ENCODE results near the gene PRUNE2. TPM values are rescaled to one million over a fixed set of nuclear protein-coding genes. Genes with fewer than 3 reads are reported as not detected.
A peak's percentile ranks its signal among the peaks of the same experiment; 100 is the strongest.

Gene PRUNE2
- total RNA-seq, 6 donors from 2014 or later, result 5.6 to 20.4 (median 8.8) TPM

- no peak overlapping the region for H3K4me3 ChIP-seq
- peak in 1 of 2 donors; percentile 64 for ATAC-seq (ENCODE audit: low FRiP score in 2 of 2)
Measured at GRCh38 chr9:76912636-76913275, 6.8 kb upstream of the PRUNE2 start.

GRCh38 chr9:76911971-76912370 is 6.1 kb upstream of the PRUNE2 start:
- H3K4me3 ChIP-seq, result no peak overlapping the region
- 83 to 96% methylated on average over 1 of the region's 1 CpG for WGBS, 2 donors
- TF ChIP-seq POLR2AphosphoS5 (IDR thresholded peaks at IDR 0.05) (no peak), EP300 (IDR thresholded peaks at IDR 0.05) (no peak), CTCF (IDR thresholded peaks at IDR 0.05) (no peak), POLR2A (IDR thresholded peaks at IDR 0.05) (no peak)
- ATAC-seq (ENCODE audit: low FRiP score in 2 of 2) (no peak), DNase-seq (no peak)
- H3K27ac ChIP-seq, result no peak overlapping the region
- no peaks in the 10 kb centered on the region for H3K36me3 ChIP-seq
- no peaks in the 10 kb centered on the region for H3K27me3 ChIP-seq
- H3K9me3 ChIP-seq, result no peaks in the 10 kb centered on the region
- H3K4me1 ChIP-seq, result no peaks in the 10 kb centered on the region

More at GRCh38 chr9:76912636-76913275, 6.8 kb upstream of the PRUNE2 start:
- Histone ChIP-seq H3K9me3 (no peaks in the 10 kb centered on the region), H3K27ac (no peak overlapping the region), H3K27me3 (no peaks in the 10 kb centered on the region), H3K4me1 (no peaks in the 10 kb centered on the region), H3K36me3 (no peaks in the 10 kb centered on the region)
- WGBS, 2 donors, result 31 to 36% methylated on average over 6 of the region's 6 CpGs
- DNase-seq, result peak in 1 of 2 donors; percentile 23
- TF ChIP-seq EP300 (IDR thresholded peaks at IDR 0.05) (no peak), POLR2A (IDR thresholded peaks at IDR 0.05) (no peak), POLR2AphosphoS5 (IDR thresholded peaks at IDR 0.05) (no peak), CTCF (IDR thresholded peaks at IDR 0.05) (no peak)

- TF ChIP-seq POLR2A (IDR thresholded peaks at IDR 0.05), result no peak
- no peak for TF ChIP-seq POLR2AphosphoS5 (IDR thresholded peaks at IDR 0.05)
- no peak for TF ChIP-seq EP300 (IDR thresholded peaks at IDR 0.05)
- TF ChIP-seq CTCF (IDR thresholded peaks at IDR 0.05), result no peak
- Histone ChIP-seq H3K9me3 (no peaks in the 10 kb centered on the region), H3K36me3 (no peaks in the 10 kb centered on the region), H3K4me1 (peaks cover 0 to 6% (median 5%) of the 10 kb centered on the region in 4 donors), H3K27ac (no peak overlapping the region), H3K4me3 (no peak overlapping the region), H3K27me3 (peaks cover 0 to 7% (median 0%) of the 10 kb centered on the region in 4 donors)
- 70 to 80% methylated on average over 3 of the region's 3 CpGs for WGBS, 2 donors
- DNase-seq, result no peak
- no peak for ATAC-seq (ENCODE audit: low FRiP score in 2 of 2)
Measured at GRCh38 chr9:76910861-76911260, 4.9 kb upstream of the PRUNE2 start.

- no peak overlapping the region for H3K27ac ChIP-seq
- WGBS, 2 donors, result 16 to 22% methylated on average over 4 to 5 of the region's 5 CpGs
- no peaks in the 10 kb centered on the region for H3K36me3 ChIP-seq
- DNase-seq (no peak), ATAC-seq (ENCODE audit: low FRiP score in 2 of 2) (no peak)
- H3K9me3 ChIP-seq, result no peaks in the 10 kb centered on the region
- peak overlapping the region in 1 of 4 donors; percentile 44 for H3K4me3 ChIP-seq
- H3K4me1 ChIP-seq, result peaks cover 0 to 17% (median 15%) of the 10 kb centered on the region in 4 donors
- H3K27me3 ChIP-seq, result peaks cover 0 to 7% (median 0%) of the 10 kb centered on the region in 4 donors
- TF ChIP-seq POLR2A (IDR thresholded peaks at IDR 0.05), result no peak
Measured at GRCh38 chr9:76906647-76906975, 697 bp upstream of the PRUNE2 start.

GRCh38 chr9:76904661-76905457 is 1.1 kb downstream of the PRUNE2 start:
- no peak for TF ChIP-seq EP300 (IDR thresholded peaks at IDR 0.05)
- TF ChIP-seq POLR2AphosphoS5 (IDR thresholded peaks at IDR 0.05), result no peak
- no peak for TF ChIP-seq CTCF (IDR thresholded peaks at IDR 0.05)
- no peak for TF ChIP-seq POLR2A (IDR thresholded peaks at IDR 0.05)
- ATAC-seq (ENCODE audit: low FRiP score in 2 of 2), result no peak
- H3K36me3 ChIP-seq, result no peaks in the 10 kb centered on the region
- peak overlapping the region in 3 of 4 donors; percentile 28 to 45 (median 44) for H3K4me3 ChIP-seq
- 53 to 60% methylated on average over 8 of the region's 8 CpGs for WGBS, 2 donors
- no peak overlapping the region for H3K27ac ChIP-seq
- peaks cover 0 to 17% (median 15%) of the 10 kb centered on the region in 4 donors for H3K4me1 ChIP-seq
- H3K27me3 ChIP-seq, result peaks cover 0 to 7% (median 0%) of the 10 kb centered on the region in 4 donors
- no peak for DNase-seq
- H3K9me3 ChIP-seq, result no peaks in the 10 kb centered on the region

Measured in upper lobe of left lung (tissue), 6 donors.